Stimulated activated CD4-positive, alpha-beta T cell treated with anti-CD3 and anti-CD28 coated beads, TNF-alpha, amount 100 ng/mL, for 4 hours (primary cell): ENCODE results near the gene C1QTNF3.
"Not testable (repeated sequence)": the region's sequence is repeated elsewhere in the genome, so short reads cannot be mapped to it uniquely, and the experiment has no call there.

ENCODE experiments used
- DNase-seq, 3 experiments: peaks; one replicate each; pipeline ENCODE4 v3.0.0-alpha.2; 2020; ENCODE audit warnings: low read depth in 3 of 3

C1QTNF3 gene

GRCh38 chr5:34051374-34051980 lies 8.5 kb upstream of the C1QTNF3 start:
- no peak for DNase-seq

- DNase-seq = no peak
Observed at GRCh38 chr5:34047774-34048572, 5.0 kb upstream of the C1QTNF3 start.

GRCh38 chr5:34047143-34047542 lies 4.1 kb upstream of the C1QTNF3 start:
- DNase-seq = no peak

- DNase-seq = no peak
Observed at GRCh38 chr5:34045996-34046395, 3.0 kb upstream of the C1QTNF3 start.

- no peak for DNase-seq
Observed at GRCh38 chr5:34045023-34045422, 2.0 kb upstream of the C1QTNF3 start.

GRCh38 chr5:34042321-34042720 lies 692 bp downstream of the C1QTNF3 start:
- no peak for DNase-seq

GRCh38 chr5:34041247-34041972 lies 1.6 kb downstream of the C1QTNF3 start:
- DNase-seq = no peak

GRCh38 chr5:34040472-34040871 lies 2.5 kb downstream of the C1QTNF3 start:
- DNase-seq = no peak

GRCh38 chr5:34039398-34040157 lies 3.4 kb downstream of the C1QTNF3 start:
- no peak for DNase-seq

- no peak for DNase-seq
Observed at GRCh38 chr5:34038838-34039237, 4.2 kb downstream of the C1QTNF3 start.

- DNase-seq = no peak
Observed at GRCh38 chr5:34038390-34038789, 4.6 kb downstream of the C1QTNF3 start.

GRCh38 chr5:34037726-34038125 lies 5.3 kb downstream of the C1QTNF3 start:
- no peak for DNase-seq

GRCh38 chr5:34035756-34036155 lies 7.3 kb downstream of the C1QTNF3 start:
- DNase-seq = no peak

GRCh38 chr5:34034534-34035327 lies 8.3 kb downstream of the C1QTNF3 start:
- no peak for DNase-seq

GRCh38 chr5:34031966-34032365 lies 11.0 kb downstream of the C1QTNF3 start:
- DNase-seq = no peak

- DNase-seq = no peak
Observed at GRCh38 chr5:34031117-34031516, 11.9 kb downstream of the C1QTNF3 start.

GRCh38 chr5:34030585-34030984 lies 12.4 kb downstream of the C1QTNF3 start:
- not testable (repeated sequence) for DNase-seq

GRCh38 chr5:34030048-34030447 lies 13.0 kb downstream of the C1QTNF3 start:
- DNase-seq = no peak

- no peak for DNase-seq
Observed at GRCh38 chr5:34028349-34028748, 14.7 kb downstream of the C1QTNF3 start.

GRCh38 chr5:34026089-34026761 lies 16.8 kb downstream of the C1QTNF3 start:
- DNase-seq = no peak
